Stimulated activated CD4-positive, alpha-beta T cell treated with anti-CD3 and anti-CD28 coated beads, Interleukin-12 subunit alpha, Interleukin-12 subunit beta, amount 100 ng/mL, for 24 hours (primary cell): ENCODE data around the gene NTSR1.

ENCODE experiments used
- DNase-seq, 2 experiments: peaks; one replicate each; pipeline ENCODE4 v3.0.0-alpha.2; 2020; ENCODE audit warnings: low read depth in 2 of 2

The NTSR1 gene

GRCh38 chr20:62708591-62709536, at the start of gene NTSR1:
TSS of gene NTSR1 (plus strand) at chr20:62708836. CDS start at chr20:62709208, 372 bp downstream.
- no peak for DNase-seq

GRCh38 chr20:62659488-62660239, 49.0 kb upstream of the NTSR1 start:
- no peak for DNase-seq

GRCh38 chr20:62660240-62660615, 48.4 kb upstream of the NTSR1 start:
- DNase-seq = no peak

GRCh38 chr20:62660768-62661167, 47.9 kb upstream of the NTSR1 start:
- DNase-seq = no peak

GRCh38 chr20:62661647-62662046, 47.0 kb upstream of the NTSR1 start:
- DNase-seq = no peak

GRCh38 chr20:62662422-62662821, 46.2 kb upstream of the NTSR1 start:
- DNase-seq = no peak

- DNase-seq = no peak
Measured at GRCh38 chr20:62663145-62664018, 45.3 kb upstream of the NTSR1 start.

GRCh38 chr20:62664019-62664971, 44.3 kb upstream of the NTSR1 start:
- no peak for DNase-seq

- DNase-seq = no peak
Measured at GRCh38 chr20:62665153-62665754, 43.4 kb upstream of the NTSR1 start.

GRCh38 chr20:62665826-62666735, 42.6 kb upstream of the NTSR1 start:
- DNase-seq = no peak

- DNase-seq = no peak
Measured at GRCh38 chr20:62666736-62667529, 41.7 kb upstream of the NTSR1 start.

GRCh38 chr20:62667530-62668440, 40.9 kb upstream of the NTSR1 start:
- no peak for DNase-seq

- peak in 1 of 2 experiments; percentile 24 for DNase-seq
Measured at GRCh38 chr20:62668441-62669027, 40.1 kb upstream of the NTSR1 start.

GRCh38 chr20:62669249-62669648, 39.4 kb upstream of the NTSR1 start:
- no peak for DNase-seq

GRCh38 chr20:62670156-62670555, 38.5 kb upstream of the NTSR1 start:
- no peak for DNase-seq

- no peak for DNase-seq
Measured at GRCh38 chr20:62670998-62671397, 37.6 kb upstream of the NTSR1 start.

- DNase-seq = no peak
Measured at GRCh38 chr20:62671765-62672164, 36.9 kb upstream of the NTSR1 start.
